ENCODE results near the gene PEAK1. TPM values are rescaled to one million over a fixed set of nuclear protein-coding genes. Genes with fewer than 3 reads are reported as not detected.
"Not testable (repeated sequence)": the region's sequence is repeated elsewhere in the genome, so short reads cannot be mapped to it uniquely, and the experiment has no call there.

PEAK1 gene
- total and polyA plus RNA-seq, 7 experiments from 2014 or later, result 1.2 to 31.0 (median 12.7) TPM

GRCh38 chr15:77160562-77161478 lies 259.1 kb downstream of the PEAK1 start:
- H3K4me3 ChIP-seq (ENCODE audit: low read length), result no peak overlapping the region
- H3K9me3 Mint-ChIP-seq, result no peaks in the 10 kb centered on the region
- H3K4me1 ChIP-seq (ENCODE audit: control insufficient read depth in 2 of 2, insufficient read depth in 2 of 2, low read length in 2 of 2), result peaks cover 0 to 6% of the 10 kb centered on the region in 2 donors
- ATAC-seq (peak; percentile 71), DNase-seq (peak in 6 of 9 donors; percentile 31 to 58 (median 40))
- peak overlapping the region; percentile 49 to 86 (median 69) for H3K4me3 Mint-ChIP-seq
- H3K27ac Mint-ChIP-seq, result peak overlapping the region; percentile 65 to 91 (median 80)
- H3K27ac ChIP-seq (ENCODE audit: low read depth, low read length), result peak overlapping the region; percentile 22
- H3K4me1 Mint-ChIP-seq, result peaks cover 22 to 48% (median 43%) of the 10 kb centered on the region in 7 donors
- no peaks in the 10 kb centered on the region for H3K27me3 Mint-ChIP-seq
- no peaks in the 10 kb centered on the region for H3K36me3 ChIP-seq (ENCODE audit: control insufficient read depth in 2 of 3, insufficient read depth in 3 of 3, low read length in 3 of 3)
- H3K9me3 ChIP-seq (ENCODE audit: control insufficient read depth in 2 of 3, low read length in 3 of 3), result no peaks in the 10 kb centered on the region
- peaks cover 0 to 16% (median 9%) of the 10 kb centered on the region in 5 donors for H3K36me3 Mint-ChIP-seq
- POLR2A ChIA-PET, result interaction anchor here (0.7 kb wide), 1 partner anchor 66 kb away, joined by 5 read pairs; no protein-coding TSS in a partner anchor
- CTCF ChIA-PET, result interaction anchor here (0.6 to 1.5 kb wide), 5 partner anchors 11 to 383 kb away, joined by 3 to 4 read pairs (median 3); no protein-coding TSS in a partner anchor
- H3K27me3 ChIP-seq (ENCODE audit: control insufficient read depth in 2 of 2, insufficient read depth in 2 of 2, low read length in 2 of 2), result no peaks in the 10 kb centered on the region
- intact Hi-C loops (cut with micrococcal nuclease), result no loop called here

- Mint-ChIP-seq H3K4me1 (peaks cover 8 to 18% (median 17%) of the 10 kb centered on the region in 7 donors), H3K36me3 (peaks cover 0 to 29% (median 12%) of the 10 kb centered on the region in 5 donors)
- CTCF ChIA-PET; H3K27ac ChIP-seq (ENCODE audit: low read depth, low read length); H3K9me3 ChIP-seq (ENCODE audit: control insufficient read depth in 2 of 3, low read length in 3 of 3); H3K4me1 ChIP-seq (ENCODE audit: control insufficient read depth in 2 of 2, insufficient read depth in 2 of 2, low read length in 2 of 2); H3K27me3 Mint-ChIP-seq; H3K4me3 ChIP-seq (ENCODE audit: low read length); H3K27ac Mint-ChIP-seq; POLR2A ChIA-PET; H3K9me3 Mint-ChIP-seq; H3K4me3 Mint-ChIP-seq; H3K36me3 ChIP-seq (ENCODE audit: control insufficient read depth in 2 of 3, insufficient read depth in 3 of 3, low read length in 3 of 3); ATAC-seq; intact Hi-C loops (cut with micrococcal nuclease); H3K27me3 ChIP-seq (ENCODE audit: control insufficient read depth in 2 of 2, insufficient read depth in 2 of 2, low read length in 2 of 2): not testable (repeated sequence)
- DNase-seq, result peak in 1 of 9 donors; percentile 15
Observed at GRCh38 chr15:77156000-77156399, 263.9 kb downstream of the PEAK1 start.

GRCh38 chr15:77148191-77148590 lies 271.7 kb downstream of the PEAK1 start:
- ChIA-PET POLR2A (no interaction called here), CTCF (no interaction called here)
- Mint-ChIP-seq H3K4me3 (no peak overlapping the region), H3K36me3 (peaks cover 0 to 19% (median 14%) of the 10 kb centered on the region in 5 donors), H3K27ac (no peak overlapping the region), H3K27me3 (peaks cover 0 to 2% (median 0%) of the 10 kb centered on the region in 5 donors), H3K9me3 (peaks cover 0 to 6% (median 0%) of the 10 kb centered on the region in 11 donors), H3K4me1 (peaks cover 0 to 5% (median 0%) of the 10 kb centered on the region in 7 donors)
- Histone ChIP-seq H3K27me3 (ENCODE audit: control insufficient read depth in 2 of 2, insufficient read depth in 2 of 2, low read length in 2 of 2) (no peaks in the 10 kb centered on the region), H3K4me1 (ENCODE audit: control insufficient read depth in 2 of 2, insufficient read depth in 2 of 2, low read length in 2 of 2) (no peaks in the 10 kb centered on the region), H3K36me3 (ENCODE audit: control insufficient read depth in 2 of 3, insufficient read depth in 3 of 3, low read length in 3 of 3) (no peaks in the 10 kb centered on the region), H3K27ac (ENCODE audit: low read depth, low read length) (no peak overlapping the region), H3K4me3 (ENCODE audit: low read length) (no peak overlapping the region), H3K9me3 (ENCODE audit: control insufficient read depth in 2 of 3, low read length in 3 of 3) (no peaks in the 10 kb centered on the region)
- intact Hi-C loops (cut with micrococcal nuclease), result no loop called here
- DNase-seq (no peak), ATAC-seq (no peak)

- Mint-ChIP-seq H3K27ac (no peak overlapping the region), H3K36me3 (peaks cover 0 to 35% (median 19%) of the 10 kb centered on the region in 5 donors), H3K9me3 (peaks cover 0 to 19% (median 11%) of the 10 kb centered on the region in 11 donors), H3K4me3 (no peak overlapping the region), H3K4me1 (peaks cover 0 to 5% (median 0%) of the 10 kb centered on the region in 7 donors), H3K27me3 (no peaks in the 10 kb centered on the region)
- Histone ChIP-seq H3K27me3 (ENCODE audit: control insufficient read depth in 2 of 2, insufficient read depth in 2 of 2, low read length in 2 of 2) (no peaks in the 10 kb centered on the region), H3K4me3 (ENCODE audit: low read length) (no peak overlapping the region), H3K9me3 (ENCODE audit: control insufficient read depth in 2 of 3, low read length in 3 of 3) (no peaks in the 10 kb centered on the region), H3K36me3 (ENCODE audit: control insufficient read depth in 2 of 3, insufficient read depth in 3 of 3, low read length in 3 of 3) (no peaks in the 10 kb centered on the region), H3K4me1 (ENCODE audit: control insufficient read depth in 2 of 2, insufficient read depth in 2 of 2, low read length in 2 of 2) (no peaks in the 10 kb centered on the region), H3K27ac (ENCODE audit: low read depth, low read length) (no peak overlapping the region)
- ChIA-PET CTCF (interaction anchor here (1.4 kb wide), 1 partner anchor 26 kb away, joined by 3 read pairs; no protein-coding TSS in a partner anchor), POLR2A (no interaction called here)
- intact Hi-C loops (cut with micrococcal nuclease), result no loop called here
- ATAC-seq (no peak), DNase-seq (no peak)
Observed at GRCh38 chr15:77145370-77145769, 274.5 kb downstream of the PEAK1 start.

- ChIA-PET CTCF (no interaction called here), POLR2A (no interaction called here)
- H3K27me3 ChIP-seq (ENCODE audit: control insufficient read depth in 2 of 2, insufficient read depth in 2 of 2, low read length in 2 of 2), result no peaks in the 10 kb centered on the region
- no peaks in the 10 kb centered on the region for H3K9me3 ChIP-seq (ENCODE audit: control insufficient read depth in 2 of 3, low read length in 3 of 3)
- no peak overlapping the region for H3K27ac Mint-ChIP-seq
- no peak overlapping the region for H3K4me3 ChIP-seq (ENCODE audit: low read length)
- H3K36me3 Mint-ChIP-seq, result peaks cover 0 to 35% (median 19%) of the 10 kb centered on the region in 5 donors
- no peaks in the 10 kb centered on the region for H3K27me3 Mint-ChIP-seq
- intact Hi-C loops (cut with micrococcal nuclease), result no loop called here
- no peak for ATAC-seq
- no peak for DNase-seq
- no peaks in the 10 kb centered on the region for H3K36me3 ChIP-seq (ENCODE audit: control insufficient read depth in 2 of 3, insufficient read depth in 3 of 3, low read length in 3 of 3)
- H3K4me1 Mint-ChIP-seq, result peaks cover 0 to 5% (median 0%) of the 10 kb centered on the region in 7 donors
- no peak overlapping the region for H3K4me3 Mint-ChIP-seq
- H3K4me1 ChIP-seq (ENCODE audit: control insufficient read depth in 2 of 2, insufficient read depth in 2 of 2, low read length in 2 of 2), result no peaks in the 10 kb centered on the region
- peaks cover 0 to 23% (median 11%) of the 10 kb centered on the region in 11 donors for H3K9me3 Mint-ChIP-seq
- no peak overlapping the region for H3K27ac ChIP-seq (ENCODE audit: low read depth, low read length)
Observed at GRCh38 chr15:77144492-77145070, 275.3 kb downstream of the PEAK1 start.

GRCh38 chr15:77144026-77144425 lies 275.9 kb downstream of the PEAK1 start:
- no peaks in the 10 kb centered on the region for H3K4me1 ChIP-seq (ENCODE audit: control insufficient read depth in 2 of 2, insufficient read depth in 2 of 2, low read length in 2 of 2)
- no peak for DNase-seq
- no peaks in the 10 kb centered on the region for H3K27me3 Mint-ChIP-seq
- ChIA-PET CTCF (no interaction called here), POLR2A (no interaction called here)
- peaks cover 0 to 5% (median 0%) of the 10 kb centered on the region in 7 donors for H3K4me1 Mint-ChIP-seq
- H3K36me3 ChIP-seq (ENCODE audit: control insufficient read depth in 2 of 3, insufficient read depth in 3 of 3, low read length in 3 of 3), result no peaks in the 10 kb centered on the region
- no peaks in the 10 kb centered on the region for H3K27me3 ChIP-seq (ENCODE audit: control insufficient read depth in 2 of 2, insufficient read depth in 2 of 2, low read length in 2 of 2)
- no peaks in the 10 kb centered on the region for H3K9me3 ChIP-seq (ENCODE audit: control insufficient read depth in 2 of 3, low read length in 3 of 3)
- peaks cover 0 to 37% (median 21%) of the 10 kb centered on the region in 5 donors for H3K36me3 Mint-ChIP-seq
- no peak overlapping the region for H3K27ac ChIP-seq (ENCODE audit: low read depth, low read length)
- no peak overlapping the region for H3K27ac Mint-ChIP-seq
- no peak overlapping the region for H3K4me3 ChIP-seq (ENCODE audit: low read length)
- H3K9me3 Mint-ChIP-seq, result peaks cover 0 to 23% (median 11%) of the 10 kb centered on the region in 11 donors
- no peak for ATAC-seq
- intact Hi-C loops (cut with micrococcal nuclease), result no loop called here
- no peak overlapping the region for H3K4me3 Mint-ChIP-seq
